Upper lobe of left lung (tissue), 4 donors: ENCODE results near the gene NR2C2.

Experiments used
- CTCF ChIP-seq, 6 experiments: fragments of 450-650 bp in 4 of 6; fragments of 200-600 bp in 2 of 6; sonication (generic) in 2 of 6; IDR thresholded peaks; one replicate each; pipeline ENCODE4 v1.5.1; 2016 to 2019; ENCODE audit warnings: antibody characterized with exemption in 6 of 6
- EP300 ChIP-seq, 4 donors: sonication (generic); formaldehyde crosslinking; IDR thresholded peaks; one replicate each; pipeline ENCODE4 v1.5.1; 2017; ENCODE audit warnings: antibody characterized with exemption in 4 of 4, control low read depth in 2 of 4
- POLR2A ChIP-seq, 4 donors: fragments of 450-650 bp; IDR thresholded peaks; one replicate each; pipeline ENCODE4 v1.5.1; 2016 to 2017; ENCODE audit warnings: antibody characterized with exemption in 4 of 4, mild to moderate bottlenecking in 2 of 4
- POLR2AphosphoS5 ChIP-seq, 2 donors: sonication (generic); formaldehyde crosslinking; IDR thresholded peaks; one replicate each; pipeline ENCODE4 v1.5.1; 2017; ENCODE audit warnings: antibody characterized with exemption in 2 of 2

GRCh38 chr3:14927308-14927707 is 20.1 kb upstream of the NR2C2 start:
- TF ChIP-seq CTCF (IDR thresholded peaks at IDR 0.05) (no peak), POLR2AphosphoS5 (IDR thresholded peaks at IDR 0.05) (no peak), EP300 (IDR thresholded peaks at IDR 0.05) (no peak), POLR2A (IDR thresholded peaks at IDR 0.05) (no peak)
